ENCODE data around the gene AQP7. TPM values are rescaled to one million over a fixed set of nuclear protein-coding genes. Genes with fewer than 3 reads are reported as not detected.

Gene AQP7
- total RNA-seq, 2 donors from 2014 or later, result 6.4 TPM; not detected in 1

DNA sequence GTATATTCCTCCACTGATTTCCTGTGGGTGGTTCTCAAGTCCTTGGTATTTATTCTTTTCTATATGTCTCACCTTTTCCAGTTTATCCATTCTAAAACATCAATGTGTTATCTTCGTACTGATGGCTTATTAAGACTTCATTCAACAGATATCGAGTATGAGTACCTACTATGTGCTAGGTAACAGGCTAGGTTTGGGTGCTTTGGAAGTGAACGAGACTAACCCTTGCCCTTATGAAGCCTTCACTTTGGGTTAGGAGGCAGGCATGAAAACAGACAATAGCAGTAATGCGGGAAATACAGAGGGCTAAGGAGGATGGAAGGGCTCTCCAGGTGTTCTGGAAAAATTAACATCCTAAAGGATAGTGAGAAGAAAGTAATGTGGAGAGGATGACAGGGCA is 53.4 kb downstream of the AQP7 start:
- H3K4me1 ChIP-seq (replicated peaks), result no peaks in the 10 kb centered on the region
- peaks cover 0 to 25% of the 10 kb centered on the region in 2 donors for H3K36me3 ChIP-seq
- no peak overlapping the region for H3K27ac ChIP-seq
- TF ChIP-seq POLR2A (IDR thresholded peaks at IDR 0.05) (no peak), POLR2AphosphoS5 (IDR thresholded peaks at IDR 0.05) (no peak)
- TF ChIP-seq, protein P1, sequence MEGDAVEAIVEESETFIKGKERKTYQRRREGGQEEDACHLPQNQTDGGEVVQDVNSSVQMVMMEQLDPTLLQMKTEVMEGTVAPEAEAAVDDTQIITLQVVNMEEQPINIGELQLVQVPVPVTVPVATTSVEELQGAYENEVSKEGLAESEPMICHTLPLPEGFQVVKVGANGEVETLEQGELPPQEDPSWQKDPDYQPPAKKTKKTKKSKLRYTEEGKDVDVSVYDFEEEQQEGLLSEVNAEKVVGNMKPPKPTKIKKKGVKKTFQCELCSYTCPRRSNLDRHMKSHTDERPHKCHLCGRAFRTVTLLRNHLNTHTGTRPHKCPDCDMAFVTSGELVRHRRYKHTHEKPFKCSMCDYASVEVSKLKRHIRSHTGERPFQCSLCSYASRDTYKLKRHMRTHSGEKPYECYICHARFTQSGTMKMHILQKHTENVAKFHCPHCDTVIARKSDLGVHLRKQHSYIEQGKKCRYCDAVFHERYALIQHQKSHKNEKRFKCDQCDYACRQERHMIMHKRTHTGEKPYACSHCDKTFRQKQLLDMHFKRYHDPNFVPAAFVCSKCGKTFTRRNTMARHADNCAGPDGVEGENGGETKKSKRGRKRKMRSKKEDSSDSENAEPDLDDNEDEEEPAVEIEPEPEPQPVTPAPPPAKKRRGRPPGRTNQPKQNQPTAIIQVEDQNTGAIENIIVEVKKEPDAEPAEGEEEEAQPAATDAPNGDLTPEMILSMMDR (IDR thresholded peaks at IDR 0.05), result no peak
- WGBS, result 95% methylated on average over 4 of the region's 4 CpGs
- intact Hi-C loops (cut with DNase I), result no loop called here
- DNase-seq (ENCODE audit: low spot score), result no peak
- H3K9me3 ChIP-seq, result no peaks in the 10 kb centered on the region
- no peaks in the 10 kb centered on the region for H3K27me3 ChIP-seq (replicated peaks; ENCODE audit: insufficient read depth)
- no peak overlapping the region for H3K4me3 ChIP-seq

DNA sequence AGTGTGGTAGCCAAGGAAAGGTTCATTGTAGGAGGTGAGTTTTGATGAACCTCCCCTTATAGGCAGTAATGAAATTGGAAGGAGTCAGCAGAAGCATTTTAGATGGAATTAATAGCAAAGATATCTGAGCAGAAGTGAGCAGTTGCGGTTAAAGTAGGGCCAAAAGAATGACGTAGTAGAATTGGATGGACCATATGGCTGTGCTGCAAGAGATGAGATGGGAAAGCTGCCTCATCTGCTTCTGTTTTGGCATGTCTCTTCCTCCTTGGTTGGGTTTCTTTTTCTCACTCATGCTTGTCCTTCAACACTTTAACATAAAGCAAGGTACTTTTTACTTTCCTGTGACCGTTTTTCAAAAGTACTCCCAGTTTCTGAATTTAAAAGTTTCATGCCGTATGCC is 55.8 kb downstream of the AQP7 start:
- TF ChIP-seq, protein P1 (IDR thresholded peaks at IDR 0.05), result no peak
- TF ChIP-seq POLR2AphosphoS5 (IDR thresholded peaks at IDR 0.05) (no peak), POLR2A (IDR thresholded peaks at IDR 0.05) (no peak)
- no peak overlapping the region for H3K4me3 ChIP-seq
- whole genome bisulfite sequencing, result 93% methylated on average over 4 of the region's 4 CpGs
- H3K27ac ChIP-seq, result no peak overlapping the region
- H3K36me3 ChIP-seq, result peaks cover 0 to 26% of the 10 kb centered on the region in 2 donors
- no peak for DNase-seq (ENCODE audit: low spot score)
- intact Hi-C loops (cut with DNase I), result no loop called here
- H3K27me3 ChIP-seq (replicated peaks; ENCODE audit: insufficient read depth), result no peaks in the 10 kb centered on the region
- no peaks in the 10 kb centered on the region for H3K9me3 ChIP-seq
- no peaks in the 10 kb centered on the region for H3K4me1 ChIP-seq (replicated peaks)

DNA sequence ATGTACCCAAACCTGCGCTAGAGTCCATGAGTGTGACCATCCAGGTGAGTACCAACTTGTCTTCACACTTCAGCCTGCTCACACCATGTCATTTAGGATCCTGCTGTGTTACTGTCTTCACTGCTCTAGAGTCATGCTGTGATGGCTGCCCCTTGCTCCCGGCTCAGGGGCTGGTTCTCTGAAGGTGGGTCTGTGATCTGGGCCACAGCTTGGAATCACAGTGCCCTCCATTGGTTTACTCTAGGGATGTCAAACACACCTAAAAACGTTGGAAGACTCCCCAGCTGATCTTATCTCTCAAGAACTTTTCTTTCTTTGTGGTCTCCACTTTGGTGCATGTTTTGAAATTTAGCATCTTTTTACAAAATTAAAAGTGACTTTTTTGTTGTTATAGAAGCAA is 58.2 kb downstream of the AQP7 start:
- Histone ChIP-seq H3K4me1 (replicated peaks) (no peaks in the 10 kb centered on the region), H3K27ac (no peak overlapping the region), H3K27me3 (replicated peaks; ENCODE audit: insufficient read depth) (no peaks in the 10 kb centered on the region), H3K9me3 (no peaks in the 10 kb centered on the region), H3K36me3 (peaks cover 0 to 40% of the 10 kb centered on the region in 2 donors), H3K4me3 (no peak overlapping the region)
- TF ChIP-seq POLR2A (IDR thresholded peaks at IDR 0.05), result no peak
- no peak for TF ChIP-seq POLR2AphosphoS5 (IDR thresholded peaks at IDR 0.05)
- TF ChIP-seq, protein P1 (IDR thresholded peaks at IDR 0.05), result no peak
- 70% methylated on average over 3 of the region's 3 CpGs for WGBS
- intact Hi-C loops (cut with DNase I), result no loop called here
- no peak for DNase-seq (ENCODE audit: low spot score)

DNA sequence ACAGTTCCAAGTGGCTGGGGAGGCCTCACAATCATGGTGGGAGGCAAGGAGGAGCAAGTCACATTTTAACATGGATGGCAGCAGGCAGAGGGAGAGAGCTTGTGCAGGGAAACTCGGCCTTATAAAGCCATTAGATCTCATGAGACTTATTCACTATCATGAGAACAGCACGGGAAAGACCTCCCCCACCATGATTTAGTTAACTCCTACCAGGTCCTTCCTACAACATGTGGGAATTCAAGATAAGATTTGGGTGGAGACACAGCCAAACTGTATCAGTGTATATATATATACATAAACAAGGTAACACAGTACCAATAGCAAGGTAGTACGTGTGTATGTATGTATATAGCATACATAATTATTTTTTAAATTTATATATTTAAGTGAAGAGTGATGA is 61.2 kb downstream of the AQP7 start:
- intact Hi-C loops (cut with DNase I), result no loop called here

DNA sequence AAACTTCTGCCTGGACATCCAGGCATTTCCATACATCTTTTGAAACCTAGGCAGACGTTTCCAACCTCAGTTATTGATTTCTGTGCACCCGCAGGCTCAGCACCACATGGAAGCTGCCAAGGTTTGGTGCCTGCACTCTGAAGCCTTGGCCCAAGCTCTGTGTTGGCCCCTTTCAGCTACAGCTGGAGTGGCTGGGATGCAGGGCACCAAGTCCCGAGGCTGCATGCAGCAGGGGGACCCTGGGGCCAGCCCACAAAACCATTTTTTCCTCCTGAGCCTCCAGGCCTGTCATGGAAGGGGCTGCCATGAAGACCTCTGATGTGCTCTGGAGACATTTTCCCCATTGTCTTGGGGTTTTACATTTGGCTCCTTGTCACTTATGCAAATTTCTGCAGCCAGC is 62.2 kb downstream of the AQP7 start:
- 92% methylated on average over 3 of the region's 3 CpGs for WGBS
- H3K27me3 ChIP-seq (replicated peaks; ENCODE audit: insufficient read depth), result no peaks in the 10 kb centered on the region
- no peak overlapping the region for H3K4me3 ChIP-seq
- intact Hi-C loops (cut with DNase I), result no loop called here
- no peaks in the 10 kb centered on the region for H3K4me1 ChIP-seq (replicated peaks)
- TF ChIP-seq POLR2A (IDR thresholded peaks at IDR 0.05) (no peak), POLR2AphosphoS5 (IDR thresholded peaks at IDR 0.05) (no peak)
- TF ChIP-seq, protein P1 (IDR thresholded peaks at IDR 0.05), result no peak
- DNase-seq (ENCODE audit: low spot score), result no peak
- no peaks in the 10 kb centered on the region for H3K9me3 ChIP-seq
- H3K27ac ChIP-seq, result no peak overlapping the region
- peaks cover 0 to 22% of the 10 kb centered on the region in 2 donors for H3K36me3 ChIP-seq

More for the DNA sequence above, 61.2 kb downstream of the AQP7 start:
- no peak for DNase-seq (ENCODE audit: low spot score)
- H3K9me3 ChIP-seq, result no peaks in the 10 kb centered on the region
- H3K4me3 ChIP-seq, result no peak overlapping the region
- H3K27me3 ChIP-seq (replicated peaks; ENCODE audit: insufficient read depth), result no peaks in the 10 kb centered on the region
- no peaks in the 10 kb centered on the region for H3K4me1 ChIP-seq (replicated peaks)
- no peak for TF ChIP-seq POLR2A (IDR thresholded peaks at IDR 0.05)
- TF ChIP-seq, protein P1 (IDR thresholded peaks at IDR 0.05), result no peak
- no peak for TF ChIP-seq POLR2AphosphoS5 (IDR thresholded peaks at IDR 0.05)
- 94% methylated on average over 3 of the region's 3 CpGs for WGBS
- no peak overlapping the region for H3K27ac ChIP-seq
- H3K36me3 ChIP-seq, result peaks cover 0 to 27% of the 10 kb centered on the region in 2 donors
